DMS 273 (cell line): ENCODE measurements around the gene SLC1A2.

ENCODE experiments used
- DNase-seq: peaks from one replicate; lab custom pipeline; 2025; ENCODE audit not compliant: unreplicated experiment; lab: John Stamatoyannopoulos, UW

SLC1A2 gene

GRCh38 chr11:35414311-35414710 is 5.0 kb downstream of the SLC1A2 start:
- DNase-seq = peak; percentile 7

- peak; percentile 33 for DNase-seq
These were observed 5.8 kb downstream of the SLC1A2 start for GRCh38 chr11:35413598-35413997.

- DNase-seq = peak; percentile 41
These were observed 7.1 kb downstream of the SLC1A2 start for GRCh38 chr11:35412285-35412684.

GRCh38 chr11:35407041-35407440 is 12.3 kb downstream of the SLC1A2 start:
- peak; percentile 25 for DNase-seq

GRCh38 chr11:35404388-35404775 is 15.0 kb downstream of the SLC1A2 start:
- DNase-seq = peak; percentile 42

- no peak for DNase-seq
These were observed 15.5 kb downstream of the SLC1A2 start for GRCh38 chr11:35403765-35404387.

- no peak for DNase-seq
These were observed 16.4 kb downstream of the SLC1A2 start for GRCh38 chr11:35402751-35403660.

GRCh38 chr11:35398881-35399280 is 20.5 kb downstream of the SLC1A2 start:
- DNase-seq = no peak

GRCh38 chr11:35394941-35395340 is 24.4 kb downstream of the SLC1A2 start:
- no peak for DNase-seq

GRCh38 chr11:35393098-35393497 is 26.3 kb downstream of the SLC1A2 start:
- DNase-seq = peak; percentile 25

GRCh38 chr11:35391922-35392688 is 27.3 kb downstream of the SLC1A2 start:
- peak; percentile 78 for DNase-seq

- DNase-seq = no peak
These were observed 28.3 kb downstream of the SLC1A2 start for GRCh38 chr11:35390737-35391682.

GRCh38 chr11:35389897-35390465 is 29.4 kb downstream of the SLC1A2 start:
- DNase-seq = no peak

- no peak for DNase-seq
These were observed 30.2 kb downstream of the SLC1A2 start for GRCh38 chr11:35389112-35389511.

GRCh38 chr11:35388061-35388460 is 31.3 kb downstream of the SLC1A2 start:
- DNase-seq = no peak

GRCh38 chr11:35387111-35387982 is 32.0 kb downstream of the SLC1A2 start:
- DNase-seq = peak; percentile 35

- no peak for DNase-seq
These were observed 35.4 kb downstream of the SLC1A2 start for GRCh38 chr11:35383953-35384352.

- DNase-seq = no peak
These were observed 37.5 kb downstream of the SLC1A2 start for GRCh38 chr11:35381709-35382322.

- no peak for DNase-seq
These were observed 38.8 kb downstream of the SLC1A2 start for GRCh38 chr11:35380603-35381002.
